Stimulated activated CD4-positive, alpha-beta T cell treated with anti-CD3 and anti-CD28 coated beads, Interleukin-15, amount 100 ng/mL, for 24 hours (primary cell): ENCODE results near the gene ATXN3.
"Not testable (repeated sequence)": the region's sequence is repeated elsewhere in the genome, so short reads cannot be mapped to it uniquely, and the experiment has no call there.

Source experiments
- DNase-seq: peaks from one replicate; pipeline ENCODE4 v3.0.0-alpha.2; 2020

ATXN3 gene

DNA sequence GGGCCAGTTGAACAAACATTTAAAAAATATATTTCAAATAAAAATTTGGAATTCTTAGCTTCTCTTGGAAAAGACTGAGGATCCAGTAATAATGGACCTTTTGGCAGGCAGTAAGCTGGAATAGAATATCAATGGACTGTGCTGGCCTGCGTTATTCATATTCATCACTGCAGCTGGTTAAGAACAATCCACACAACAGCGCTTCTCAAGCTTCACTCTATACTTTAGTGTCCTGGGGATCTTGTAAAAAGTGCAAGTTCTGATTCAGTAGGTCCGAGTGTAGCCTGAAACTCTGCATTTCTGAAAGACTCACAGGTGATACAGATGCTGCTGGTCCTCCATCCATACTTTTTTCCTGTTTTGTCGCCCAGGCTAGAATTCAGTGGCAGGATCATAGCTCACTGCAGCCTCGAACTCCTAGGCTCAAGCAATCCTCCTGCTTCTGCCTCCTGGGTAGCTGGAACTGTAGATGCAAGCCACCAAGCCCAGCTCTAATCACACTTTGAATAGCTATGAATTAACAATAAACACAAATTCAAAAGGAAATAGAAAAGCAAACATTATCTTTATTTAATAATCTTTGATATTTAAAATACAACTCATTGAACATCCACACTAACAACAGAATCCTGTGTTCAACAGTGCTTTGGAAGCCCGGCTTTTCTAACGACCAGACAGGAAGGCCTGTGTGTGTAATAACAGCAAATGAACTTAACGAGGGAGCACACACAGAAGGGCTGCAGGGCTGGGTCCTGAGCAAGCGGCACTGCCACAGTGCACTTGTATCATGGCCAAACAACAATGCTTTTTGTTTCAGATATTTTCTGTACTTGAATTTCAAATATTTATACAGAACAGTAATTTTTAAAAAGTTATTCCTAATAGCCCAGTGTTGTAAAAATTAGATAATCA lies 48.1 kb downstream of the ATXN3 start:
- DNase-seq = no peak

DNA sequence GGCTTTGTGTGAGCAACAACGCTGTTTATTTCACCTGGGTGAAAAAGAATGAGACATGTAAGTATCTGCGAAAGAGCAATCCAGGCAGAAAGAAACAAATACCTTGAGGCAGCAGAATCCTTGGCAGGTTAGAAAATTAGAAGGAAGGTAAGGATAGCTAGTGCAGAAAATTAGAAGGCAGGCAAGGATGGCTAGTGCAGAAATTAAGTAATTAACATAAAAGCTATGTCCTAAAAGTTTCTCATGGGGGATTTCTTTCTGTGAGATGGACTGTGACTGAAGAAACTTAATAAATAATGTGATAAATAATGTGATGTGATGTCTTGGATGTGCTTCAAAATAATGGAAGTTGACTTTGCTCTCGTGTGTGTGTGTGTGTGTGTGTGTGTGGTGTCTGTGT lies 56.6 kb downstream of the ATXN3 start:
- DNase-seq = no peak

DNA sequence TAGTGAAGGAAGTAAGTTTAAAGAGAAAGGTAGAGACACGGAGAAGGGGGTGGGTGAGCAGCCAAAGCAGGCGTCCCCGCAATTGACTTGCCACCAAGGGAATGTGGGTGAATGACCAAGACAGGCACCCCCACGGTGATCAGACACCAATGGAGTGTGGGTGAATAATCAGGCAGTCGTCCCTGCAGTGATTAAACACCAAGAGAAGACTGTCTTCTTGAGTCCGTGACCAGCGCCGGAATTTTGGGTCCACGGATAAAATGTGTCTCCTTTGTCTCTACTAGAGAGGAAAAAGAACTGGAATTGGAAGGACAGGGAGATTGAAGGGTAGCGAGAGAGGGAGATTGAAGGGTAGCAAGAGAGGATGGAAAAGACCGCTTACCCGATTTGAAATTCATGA lies 57.2 kb downstream of the ATXN3 start:
- DNase-seq = not testable (repeated sequence)

DNA sequence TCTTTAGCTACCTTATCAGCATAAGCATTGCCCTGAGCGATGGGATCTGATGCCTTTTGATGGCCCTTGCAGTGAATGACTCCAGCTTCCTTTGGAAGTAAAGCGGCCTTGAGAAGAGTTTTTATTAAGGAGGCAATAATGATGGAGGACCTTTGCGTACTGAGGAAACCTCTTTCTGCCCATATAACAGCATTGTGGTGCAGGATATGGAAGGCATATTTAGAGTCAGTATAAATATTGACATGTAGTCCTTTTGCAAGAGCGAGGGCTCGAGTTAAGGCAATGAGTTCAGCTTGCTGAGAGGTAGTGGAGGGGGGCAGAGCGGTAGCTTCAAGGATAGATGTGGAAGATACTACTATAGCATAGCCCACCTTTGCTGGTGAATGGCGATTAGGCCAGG lies 60.5 kb downstream of the ATXN3 start:
- not testable (repeated sequence) for DNase-seq

DNA sequence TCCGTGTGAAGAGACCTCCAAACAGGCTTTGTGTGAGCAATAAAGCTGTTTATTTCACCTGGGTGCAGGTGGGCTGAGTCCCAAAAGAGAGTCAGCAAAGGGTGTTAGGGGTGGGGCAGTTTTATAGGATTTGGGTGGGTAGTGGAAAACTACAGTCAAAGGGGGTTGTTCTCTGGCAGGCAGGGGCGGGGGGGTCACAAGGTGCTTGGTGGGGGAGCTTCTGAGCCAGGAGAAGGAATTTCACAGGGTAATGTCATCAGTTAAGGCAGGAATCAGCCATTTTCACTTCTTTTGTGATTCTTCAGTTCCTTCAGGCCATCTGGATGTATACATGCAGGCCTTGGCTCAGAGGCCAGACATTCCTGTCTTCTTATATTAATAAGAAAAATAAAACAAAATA lies 64.6 kb downstream of the ATXN3 start:
- not testable (repeated sequence) for DNase-seq

DNA sequence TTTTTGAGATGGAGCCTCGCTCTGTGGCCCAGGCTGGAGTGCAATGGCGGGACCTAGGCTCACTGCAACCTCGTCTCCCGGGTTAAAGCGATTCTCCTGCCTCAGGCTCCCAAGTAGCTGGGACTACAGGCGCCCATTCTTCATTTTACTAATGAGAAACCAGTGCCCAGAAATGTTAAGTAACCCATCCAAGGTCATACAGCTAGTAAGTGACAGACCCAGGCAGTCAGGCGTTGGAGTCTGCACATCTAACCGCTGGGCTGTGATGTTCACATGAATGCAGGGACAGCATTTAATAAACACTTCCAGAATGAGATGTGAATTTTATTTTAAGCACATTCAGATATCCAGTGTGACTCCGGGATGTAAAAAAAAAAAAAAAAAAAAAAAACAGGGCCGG lies 65.2 kb downstream of the ATXN3 start:
- no peak for DNase-seq

DNA sequence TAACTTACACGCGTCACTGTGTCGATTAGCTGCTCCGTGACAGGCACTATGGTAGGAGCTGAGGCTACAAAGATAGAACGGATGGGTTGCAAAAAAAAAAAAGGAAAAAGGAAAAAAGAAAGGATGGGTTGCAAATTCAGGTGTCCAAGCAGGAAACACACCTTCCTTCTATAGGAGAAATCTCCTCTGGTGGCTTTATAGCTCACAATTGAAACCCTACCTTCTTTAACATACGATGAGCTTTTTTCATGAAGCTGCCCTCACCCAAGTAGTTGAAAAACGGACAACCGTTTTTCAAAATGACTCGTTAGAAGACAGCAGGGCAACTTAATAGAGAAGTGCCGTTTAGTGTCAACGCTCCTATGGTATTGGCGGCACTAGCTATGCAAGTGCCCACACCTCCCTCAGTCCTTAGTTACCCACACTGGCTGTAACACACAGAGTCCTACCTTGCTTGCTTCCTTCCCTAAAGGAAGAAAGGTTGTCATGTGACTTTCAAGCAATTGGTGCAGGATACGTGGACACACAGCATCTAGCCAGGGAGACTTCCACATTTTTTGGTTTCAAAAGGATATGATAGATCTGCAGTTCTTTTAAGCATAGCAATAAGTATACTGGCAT lies 65.8 kb downstream of the ATXN3 start:
- peak; percentile 22 for DNase-seq

DNA sequence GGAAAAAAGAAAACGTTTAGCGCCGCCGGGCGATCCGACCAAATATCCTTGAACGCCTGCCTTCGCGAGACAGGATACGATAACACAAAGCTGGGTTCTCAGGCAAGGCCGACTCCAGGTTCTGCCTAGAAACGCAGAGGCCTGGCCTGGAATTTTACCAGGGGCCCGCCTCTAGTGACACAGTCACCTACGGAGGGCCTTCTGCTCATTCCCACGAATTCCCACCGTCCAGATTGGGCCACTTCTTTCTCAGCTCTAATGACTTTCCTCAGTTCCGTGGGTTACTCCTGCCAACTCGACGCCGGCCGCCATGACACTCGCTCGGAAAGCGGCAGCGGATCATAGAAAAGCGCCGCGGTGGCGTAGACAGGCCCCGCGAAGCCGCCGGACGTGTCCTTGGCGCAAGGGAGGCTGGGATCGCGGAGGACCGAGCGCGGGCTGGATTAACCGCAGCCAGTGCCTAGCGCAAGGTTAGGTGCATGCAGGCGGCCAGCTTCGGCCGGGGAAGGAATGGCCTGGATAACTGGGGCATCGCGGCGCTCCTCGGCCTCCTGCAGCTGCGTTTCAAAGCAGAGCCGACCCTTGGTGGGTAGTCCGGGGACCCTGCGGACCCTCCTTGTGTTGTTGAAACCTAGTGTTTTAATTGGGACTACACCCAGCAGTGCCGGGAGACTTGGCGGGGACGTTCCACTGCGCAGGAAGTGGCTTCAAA lies 66.5 kb downstream of the ATXN3 start, which contains the start of gene TRIP11:
TRIP11 (minus strand) TSS at position 341 of the 712 bp plus-strand sequence. CDS start 374 bp downstream, outside the sequence.
- DNase-seq = peak; percentile 95

DNA sequence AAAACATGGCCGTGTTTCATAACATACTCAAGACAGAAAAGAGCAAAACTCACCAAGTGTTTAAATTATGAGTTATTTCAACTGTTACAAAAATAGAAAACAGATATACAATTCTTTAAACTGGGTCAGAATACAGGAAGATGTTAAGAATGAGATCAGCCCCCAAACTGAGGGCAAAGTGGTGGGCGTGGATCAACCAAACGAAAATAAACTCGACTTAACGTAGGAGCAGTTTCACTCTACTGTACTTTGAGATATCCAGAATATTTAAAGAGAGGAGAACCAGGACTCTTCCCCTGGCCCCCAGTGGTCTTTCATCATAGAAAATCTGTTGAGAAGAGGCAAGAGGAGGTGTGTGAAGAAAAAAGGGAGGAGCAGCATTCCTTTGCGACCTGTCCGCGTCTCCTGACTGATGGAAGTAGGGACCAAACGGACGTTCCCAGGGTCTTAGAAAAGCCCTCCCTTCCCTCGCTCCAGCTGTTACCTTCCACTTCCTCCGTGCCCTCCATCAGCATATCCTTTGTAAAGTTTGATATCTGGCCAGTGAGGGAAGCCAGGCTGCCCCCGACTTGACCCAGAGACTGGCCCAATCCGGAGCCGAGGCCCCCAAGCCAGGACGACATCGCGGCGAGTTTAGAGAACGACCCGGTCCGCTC lies 67.2 kb downstream of the ATXN3 start:
- peak; percentile 34 for DNase-seq

DNA sequence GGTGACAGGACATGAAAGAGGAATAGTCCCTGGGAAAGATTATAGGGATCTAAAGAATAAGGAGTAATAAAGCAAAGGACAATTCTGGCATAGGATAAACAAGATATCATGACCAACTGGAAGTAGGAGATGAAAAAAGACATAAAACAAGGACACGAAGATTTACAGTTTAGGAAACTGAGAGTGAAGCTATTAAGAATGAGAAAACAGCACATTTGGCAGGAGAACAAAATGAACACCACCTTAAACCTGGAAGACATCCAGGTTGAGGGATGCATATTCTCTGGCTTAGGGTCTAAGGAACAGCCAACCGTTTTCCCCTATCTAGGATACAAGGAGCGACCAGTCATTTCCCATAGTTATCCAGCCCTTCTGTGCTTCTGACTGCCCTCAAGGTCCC lies 68.4 kb downstream of the ATXN3 start:
- no peak for DNase-seq

DNA sequence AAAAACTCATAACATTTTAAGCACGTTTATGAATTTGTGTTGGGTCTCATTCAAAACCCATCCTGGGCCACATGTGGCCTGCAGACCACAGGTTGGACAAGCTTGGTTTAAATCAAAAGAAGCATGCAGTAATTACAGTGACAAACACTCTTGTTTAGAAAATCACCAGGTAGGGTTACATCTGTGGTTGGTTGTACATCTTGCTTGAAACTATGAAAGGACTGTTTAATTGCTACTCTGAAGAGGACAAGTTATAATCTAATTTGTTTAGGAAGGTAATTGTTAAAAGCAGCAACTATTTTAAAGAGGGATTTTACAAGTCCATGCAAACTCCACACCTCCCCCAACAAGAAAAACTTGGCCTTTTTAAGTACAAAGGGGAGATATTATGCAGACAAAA lies 70.5 kb downstream of the ATXN3 start:
- DNase-seq = no peak

DNA sequence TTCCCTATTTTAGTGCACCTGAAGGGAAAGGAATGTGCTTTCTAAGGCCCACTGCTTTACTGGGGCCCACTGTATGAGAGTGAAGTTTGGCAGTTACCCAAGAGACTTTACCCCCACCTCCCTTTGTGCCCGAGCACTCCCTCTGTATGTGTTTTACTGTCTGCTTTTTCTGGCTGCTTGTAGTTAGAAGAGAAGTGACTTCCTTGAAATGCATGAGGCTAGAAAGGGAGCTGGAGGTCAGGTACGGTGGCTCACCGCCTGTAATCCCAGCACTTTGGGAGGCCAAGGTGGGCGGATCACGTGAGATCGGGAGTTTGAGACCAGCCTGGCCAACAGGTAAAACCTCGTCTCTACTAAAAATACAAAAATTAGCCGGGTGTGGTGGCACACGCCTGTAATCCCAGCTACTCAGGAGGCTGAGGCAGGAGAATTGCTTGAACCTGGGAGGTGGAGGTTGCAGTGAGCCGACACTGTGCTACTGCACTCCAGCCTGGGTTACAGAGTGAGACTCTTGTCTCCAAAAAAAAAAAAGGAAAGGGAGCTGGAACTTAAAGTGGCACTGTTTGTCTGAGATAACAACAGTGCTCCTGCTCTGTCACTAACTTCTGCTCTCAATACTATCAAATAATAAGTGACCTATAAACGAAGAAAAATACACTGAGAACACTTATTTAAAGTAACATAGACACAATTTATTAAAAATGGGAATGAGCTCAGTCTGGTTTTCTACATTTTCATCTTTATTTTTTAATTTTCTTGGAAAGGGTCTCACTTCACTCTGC lies 72.3 kb downstream of the ATXN3 start:
- DNase-seq = no peak

DNA sequence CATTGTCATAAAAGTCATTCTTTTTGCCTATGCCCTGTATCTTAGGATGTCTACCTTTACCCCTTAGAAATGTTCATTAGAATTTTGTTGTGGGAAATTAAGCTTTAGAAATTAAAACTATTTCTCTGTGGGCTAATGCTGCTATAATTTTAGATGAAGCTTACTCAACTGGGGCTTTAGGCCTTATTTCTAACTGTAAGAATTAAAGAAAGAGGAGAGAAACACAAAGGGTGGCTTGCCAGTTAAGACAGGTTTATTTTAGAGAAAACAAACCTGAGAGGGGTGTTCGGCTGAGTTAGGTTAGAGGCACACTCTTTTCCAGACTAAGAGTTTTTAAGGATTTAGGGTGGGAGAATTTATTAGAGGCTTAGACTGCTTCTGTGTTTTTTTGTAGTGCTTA lies 72.9 kb downstream of the ATXN3 start:
- no peak for DNase-seq

DNA sequence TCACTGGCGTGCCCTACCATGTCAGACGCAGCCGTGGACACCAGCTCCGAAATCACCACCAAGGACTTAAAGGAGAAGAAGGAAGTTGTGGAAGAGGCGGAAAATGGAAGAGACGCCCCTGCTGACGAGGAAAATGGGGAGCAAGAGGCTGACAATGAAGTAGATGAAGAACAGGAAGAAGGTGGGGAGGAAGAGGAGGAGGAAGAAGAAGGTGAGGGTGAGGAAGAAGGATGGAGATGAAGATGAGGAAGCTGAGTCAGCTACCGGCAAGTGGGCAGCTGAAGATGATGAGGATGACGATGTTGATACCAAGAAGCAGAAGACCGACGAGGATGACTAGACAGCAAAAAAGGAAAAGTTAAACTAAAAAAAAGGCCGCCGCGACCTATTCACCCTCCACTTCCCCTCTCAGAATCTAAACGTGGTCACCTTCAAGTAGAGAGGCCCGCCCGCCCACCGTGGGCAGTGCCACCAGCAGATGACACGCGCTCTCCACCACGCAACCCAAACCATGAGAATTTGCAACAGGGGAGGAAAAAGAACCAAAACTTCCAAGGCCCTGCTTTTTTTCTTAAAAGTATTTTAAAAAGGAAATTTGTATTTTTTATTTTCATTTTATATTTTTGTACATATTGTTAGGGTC lies 79.7 kb downstream of the ATXN3 start:
- DNase-seq = peak; percentile 20

DNA sequence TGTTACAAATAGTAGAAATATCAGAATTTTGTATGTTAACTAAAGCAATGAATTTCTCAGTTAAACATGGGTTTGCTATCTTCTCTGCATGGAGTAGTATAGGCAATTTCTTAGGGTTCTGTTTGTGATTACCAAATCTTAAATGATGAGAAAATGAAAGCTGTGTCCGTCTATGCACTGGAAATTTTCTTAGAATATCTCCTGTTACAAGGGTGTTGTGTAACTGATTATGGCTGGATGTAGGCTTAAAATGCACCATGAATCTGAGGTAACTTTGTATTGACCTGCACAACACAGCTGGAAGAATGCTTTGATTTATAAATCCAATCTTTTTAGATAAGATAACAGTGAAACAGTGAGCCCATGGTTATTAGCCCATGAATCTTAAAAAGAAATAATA lies 84.3 kb downstream of the ATXN3 start:
- DNase-seq = no peak

DNA sequence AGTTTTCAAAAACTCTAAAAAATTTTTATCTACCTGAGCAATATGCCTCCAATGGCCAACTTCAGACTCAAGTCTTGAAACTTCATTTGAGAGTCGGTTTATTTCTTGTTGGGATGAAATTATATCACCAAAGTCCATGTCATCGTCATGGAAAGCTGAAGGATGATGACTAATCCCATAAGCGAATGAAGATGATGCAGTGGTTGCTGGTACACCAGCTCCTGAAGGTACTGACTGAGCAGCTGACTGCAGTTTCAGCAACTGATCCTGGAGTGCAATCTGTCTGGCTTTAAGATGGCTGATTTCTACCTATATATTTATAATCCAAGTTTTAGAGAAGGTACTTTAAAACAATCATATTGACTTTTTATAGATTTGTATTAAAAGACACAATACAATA lies 84.9 kb downstream of the ATXN3 start:
- DNase-seq = no peak

DNA sequence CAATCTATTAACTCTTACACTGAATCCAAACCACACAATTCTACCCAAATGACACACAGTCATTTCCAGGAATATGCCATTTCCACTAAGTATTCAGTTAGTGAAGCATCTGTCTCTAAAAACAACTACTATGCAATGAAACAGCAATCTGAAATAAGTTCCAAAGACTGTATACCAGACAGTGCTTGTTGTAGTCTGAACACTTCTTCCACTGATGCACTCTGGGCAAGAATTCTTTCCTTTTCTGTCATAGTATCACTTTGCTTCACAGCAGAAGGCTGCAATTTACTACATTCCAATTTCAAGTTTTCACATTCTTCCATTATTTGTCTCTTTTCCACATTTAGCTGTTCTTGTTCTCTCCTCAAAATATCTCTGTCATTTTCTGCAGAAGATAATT lies 92.3 kb downstream of the ATXN3 start:
- no peak for DNase-seq

DNA sequence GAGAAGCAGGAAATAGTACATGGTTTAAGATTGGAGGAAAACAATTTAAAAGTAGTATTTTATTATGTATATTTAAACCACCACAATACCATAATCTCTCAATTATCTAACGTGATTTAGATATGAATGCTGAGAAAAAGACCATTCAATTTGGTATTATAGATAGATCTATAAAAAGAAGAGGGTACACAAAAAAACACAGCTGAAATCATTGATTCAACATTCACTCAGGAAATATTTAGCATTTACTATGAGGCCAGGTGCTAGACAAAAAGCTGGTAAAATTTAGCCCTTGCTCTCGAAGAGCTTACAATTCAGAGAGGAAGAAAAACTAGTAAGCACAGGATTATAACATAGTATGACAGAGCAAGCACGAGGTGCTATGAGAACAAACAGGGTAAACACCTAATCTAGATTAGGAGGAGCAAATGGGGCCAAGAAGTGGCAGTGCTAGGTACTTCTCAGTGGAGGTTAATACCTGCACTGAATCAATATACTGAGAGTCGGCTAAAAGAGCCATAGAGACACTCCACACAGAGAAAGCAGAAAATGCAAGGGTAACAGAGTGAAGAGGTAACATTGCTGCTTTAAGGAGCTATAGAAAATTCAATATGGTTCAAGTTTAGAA lies 94.1 kb downstream of the ATXN3 start:
- DNase-seq = no peak

DNA sequence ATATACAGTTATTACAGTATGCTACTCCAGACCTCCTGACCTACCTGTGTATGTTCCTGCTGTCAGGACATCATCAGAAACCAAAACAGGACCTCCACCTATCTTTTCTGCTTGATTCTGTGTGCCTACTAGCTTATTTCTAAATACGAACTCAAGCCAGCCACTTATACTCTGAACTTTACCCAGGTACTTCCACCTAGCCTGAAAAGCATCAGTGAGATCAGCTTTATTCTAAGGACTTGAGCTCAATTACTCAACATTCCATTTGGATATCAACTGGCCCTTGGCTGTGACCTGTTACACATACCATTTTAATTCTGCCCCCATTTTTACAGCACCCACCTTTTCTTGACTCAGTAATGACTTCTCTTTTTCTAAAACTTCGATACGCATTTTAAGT lies 95.7 kb downstream of the ATXN3 start:
- DNase-seq = no peak

DNA sequence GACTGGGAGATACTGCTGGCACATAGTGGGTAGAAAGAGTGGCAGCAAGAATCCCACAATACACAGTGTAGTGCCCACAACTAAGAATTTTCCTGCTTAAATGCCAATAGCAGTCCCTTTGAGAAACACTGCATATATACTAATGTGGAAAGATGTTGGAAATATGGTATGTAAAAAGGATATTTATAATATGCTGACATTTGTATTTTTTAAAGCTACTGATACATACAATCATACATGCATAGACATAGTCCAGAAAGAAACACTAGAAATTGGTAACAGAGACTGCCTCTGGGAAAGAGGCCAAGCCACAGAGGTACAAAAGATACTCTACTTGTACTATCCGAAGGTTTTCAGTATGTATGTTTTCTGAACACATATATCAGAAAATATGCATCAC lies 96.8 kb downstream of the ATXN3 start:
- no peak for DNase-seq
